ENCODE data around the gene AGPAT4.
"Not testable (repeated sequence)": the region's sequence is repeated elsewhere in the genome, so short reads cannot be mapped to it uniquely, and the experiment has no call there.

The AGPAT4 gene

GRCh38 chr6:161136655-161137054, 137.2 kb downstream of the AGPAT4 start:
- no peak for FAIRE-seq

- no peak for FAIRE-seq
Observed at GRCh38 chr6:161135695-161136591, 137.9 kb downstream of the AGPAT4 start.

- no peak for FAIRE-seq
Observed at GRCh38 chr6:161134550-161135298, 139.1 kb downstream of the AGPAT4 start.

GRCh38 chr6:161133963-161134362, 139.9 kb downstream of the AGPAT4 start:
- FAIRE-seq: no peak

- FAIRE-seq: no peak
Observed at GRCh38 chr6:161132384-161132783, 141.5 kb downstream of the AGPAT4 start.

GRCh38 chr6:161130967-161131766, 142.7 kb downstream of the AGPAT4 start:
- no peak for FAIRE-seq

GRCh38 chr6:161130541-161130940, 143.3 kb downstream of the AGPAT4 start:
- FAIRE-seq: no peak

GRCh38 chr6:161128680-161129196, 145.1 kb downstream of the AGPAT4 start:
- FAIRE-seq: no peak

GRCh38 chr6:161128230-161128629, 145.6 kb downstream of the AGPAT4 start:
- no peak for FAIRE-seq

GRCh38 chr6:161127071-161127740, 146.7 kb downstream of the AGPAT4 start:
- no peak for FAIRE-seq

- no peak for FAIRE-seq
Observed at GRCh38 chr6:161125591-161125990, 148.3 kb downstream of the AGPAT4 start.

- not testable (repeated sequence) for FAIRE-seq
Observed at GRCh38 chr6:161123319-161123718, 150.5 kb downstream of the AGPAT4 start.

- FAIRE-seq: no peak
Observed at GRCh38 chr6:161117942-161118341, 155.9 kb downstream of the AGPAT4 start.

- FAIRE-seq: no peak
Observed at GRCh38 chr6:161117308-161117707, 156.6 kb downstream of the AGPAT4 start.

GRCh38 chr6:161116554-161116953, 157.3 kb downstream of the AGPAT4 start:
- no peak for FAIRE-seq

- no peak for FAIRE-seq
Observed at GRCh38 chr6:161115468-161115867, 158.4 kb downstream of the AGPAT4 start.

GRCh38 chr6:161111261-161111660, 162.6 kb downstream of the AGPAT4 start:
- FAIRE-seq: no peak

GRCh38 chr6:161110028-161110779, 163.7 kb downstream of the AGPAT4 start:
- no peak for FAIRE-seq

- FAIRE-seq: no peak
Observed at GRCh38 chr6:161109366-161109765, 164.5 kb downstream of the AGPAT4 start.

GRCh38 chr6:161108916-161109315, 164.9 kb downstream of the AGPAT4 start:
- FAIRE-seq: no peak
